ENCODE measurements around the gene STOM.

STOM gene

GRCh38 chr9:121366611-121367192, 3.3 kb downstream of the STOM start:
- Histone ChIP-seq H3K27ac (ENCODE audit: extremely low read depth, low read depth, low read length) (no peak overlapping the region), H3K4me3 (ENCODE audit: low read depth, low read length) (no peak overlapping the region), H3K36me3 (ENCODE audit: control insufficient read depth in 2 of 2, insufficient read depth in 1 of 2, low read length in 2 of 2) (no peaks in the 10 kb centered on the region), H3K9me3 (ENCODE audit: control insufficient read depth, insufficient read depth, low read depth, low read length) (no peaks in the 10 kb centered on the region), H3K4me1 (ENCODE audit: control insufficient read depth, insufficient read depth, low read length) (peaks cover 10% of the 10 kb centered on the region)
- TF ChIP-seq ZNF121 (tag by site-specific recombination; IDR thresholded peaks at IDR 0.05) (peak; percentile 81), ZNF335 (tag by site-specific recombination; conservative IDR thresholded peaks at IDR 0.05) (no peak)
- POLR2A ChIA-PET = no interaction called here
- CTCF ChIA-PET = interaction anchor here (0.6 to 1.1 kb wide), 2 partner anchors 33 to 49 kb away, joined by 3 read pairs; no protein-coding TSS in a partner anchor

- Histone ChIP-seq H3K27ac (ENCODE audit: extremely low read depth, low read depth, low read length) (no peak overlapping the region), H3K4me3 (ENCODE audit: low read depth, low read length) (no peak overlapping the region), H3K9me3 (ENCODE audit: control insufficient read depth, insufficient read depth, low read depth, low read length) (no peaks in the 10 kb centered on the region), H3K4me1 (ENCODE audit: control insufficient read depth, insufficient read depth, low read length) (peaks cover 10% of the 10 kb centered on the region), H3K36me3 (ENCODE audit: control insufficient read depth in 2 of 2, insufficient read depth in 1 of 2, low read length in 2 of 2) (no peaks in the 10 kb centered on the region)
- CTCF ChIA-PET = interaction anchor here (0.8 to 2.5 kb wide), 3 partner anchors 46 to 306 kb away, joined by 3 to 18 read pairs (median 3); no protein-coding TSS in a partner anchor
- TF ChIP-seq ZNF140 (tag by site-specific recombination; IDR thresholded peaks at IDR 0.05) = no peak
- TF ChIP-seq ZNF155 (tag by site-specific recombination; IDR thresholded peaks at IDR 0.05) = no peak
- no peak for TF ChIP-seq HOXC10 (CRISPR knock-in tag; IDR thresholded peaks at IDR 0.05)
- TF ChIP-seq ZNF18 (tag by site-specific recombination; IDR thresholded peaks at IDR 0.05) = no peak
- TF ChIP-seq ZNF362 (tag by site-specific recombination; IDR thresholded peaks at IDR 0.05) = no peak
- TF ChIP-seq ZNF248 (tag by site-specific recombination; IDR thresholded peaks at IDR 0.05) = no peak
- no peak for TF ChIP-seq SCRT1 (tag by site-specific recombination; IDR thresholded peaks at IDR 0.05; ENCODE audit: borderline replicate concordance)
- no peak for TF ChIP-seq ZNF19 (tag by site-specific recombination; IDR thresholded peaks at IDR 0.05; ENCODE audit: low read depth)
- TF ChIP-seq MZF1 (tag by site-specific recombination; IDR thresholded peaks at IDR 0.05; ENCODE audit: borderline replicate concordance) = no peak
- TF ChIP-seq ZNF544 (tag by site-specific recombination; IDR thresholded peaks at IDR 0.05) = no peak
- TF ChIP-seq ZNF354C (tag by site-specific recombination; IDR thresholded peaks at IDR 0.05; ENCODE audit: borderline replicate concordance, low read depth) = no peak
- no peak for TF ChIP-seq ZNF549 (tag by site-specific recombination; IDR thresholded peaks at IDR 0.05)
- TF ChIP-seq ZNF311 (tag by site-specific recombination; IDR thresholded peaks at IDR 0.05; ENCODE audit: borderline replicate concordance) = no peak
- TF ChIP-seq ZNF211 (tag by site-specific recombination; IDR thresholded peaks at IDR 0.05; ENCODE audit: low read depth) = no peak
- no peak for TF ChIP-seq ZNF621 (tag by site-specific recombination; IDR thresholded peaks at IDR 0.05)
- no peak for TF ChIP-seq ZNF610 (tag by site-specific recombination; IDR thresholded peaks at IDR 0.05; ENCODE audit: borderline replicate concordance)
- POLR2A ChIA-PET = no interaction called here
These were observed 4.5 kb downstream of the STOM start for GRCh38 chr9:121365564-121365963.

GRCh38 chr9:121364886-121365285, 5.2 kb downstream of the STOM start:
- CTCF ChIA-PET = interaction anchor here (0.8 to 2.5 kb wide), 3 partner anchors 45 to 305 kb away, joined by 3 to 18 read pairs (median 3); no protein-coding TSS in a partner anchor
- Histone ChIP-seq H3K27ac (ENCODE audit: extremely low read depth, low read depth, low read length) (no peak overlapping the region), H3K4me3 (ENCODE audit: low read depth, low read length) (no peak overlapping the region), H3K36me3 (ENCODE audit: control insufficient read depth in 2 of 2, insufficient read depth in 1 of 2, low read length in 2 of 2) (no peaks in the 10 kb centered on the region), H3K4me1 (ENCODE audit: control insufficient read depth, insufficient read depth, low read length) (peaks cover 10% of the 10 kb centered on the region), H3K9me3 (ENCODE audit: control insufficient read depth, insufficient read depth, low read depth, low read length) (no peaks in the 10 kb centered on the region)
- TF ChIP-seq HOXA7 (CRISPR knock-in tag; IDR thresholded peaks at IDR 0.05; ENCODE audit: borderline replicate concordance) = no peak
- TF ChIP-seq SALL2 (tag by site-specific recombination; IDR thresholded peaks at IDR 0.05; ENCODE audit: borderline replicate concordance) = no peak
- no peak for TF ChIP-seq ZNF280C (tag by site-specific recombination; IDR thresholded peaks at IDR 0.05)
- POLR2A ChIA-PET = no interaction called here
